ENCODE results near the gene GRAP2.

GRAP2 gene

GRCh38 chr22:40022536-40023240 is 121.8 kb downstream of the GRAP2 start:
- DNase-seq = no peak

Measured in NCI-H2227 treated with DMSO at 0.1 percent for 48 hours (cell line).